Measurements from ENCODE around the gene PPFIBP1. TPM values are rescaled to one million over a fixed set of nuclear protein-coding genes. Genes with fewer than 3 reads are reported as not detected.

PPFIBP1 gene
- total RNA-seq, 2 donors from 2014 or later, result 98.5 to 213 TPM

DNA sequence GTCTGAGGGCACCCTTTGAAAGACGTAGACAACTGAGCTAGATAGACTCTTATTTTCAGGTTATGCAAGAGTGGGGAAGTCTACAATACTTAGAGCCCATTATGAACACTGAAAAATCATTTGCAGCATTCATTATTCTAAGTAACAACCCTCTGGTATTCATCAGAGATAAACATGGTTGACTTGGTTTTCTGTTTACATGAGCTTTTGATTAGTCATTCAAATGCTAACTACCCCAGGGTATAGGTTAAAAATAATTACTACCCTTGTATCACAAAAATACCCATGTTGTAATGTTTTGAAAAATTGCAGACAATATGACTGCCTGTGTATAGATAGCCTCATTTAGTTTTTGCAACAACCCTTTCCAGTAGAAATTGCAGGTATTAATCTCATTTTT is 78.5 kb downstream of the PPFIBP1 start:
- H3K27ac ChIP-seq (ENCODE audit: low read depth, low read length), result no peak overlapping the region
- no peak overlapping the region for H3K4me3 ChIP-seq (ENCODE audit: low read length)
- no peak overlapping the region for H3K9ac ChIP-seq (ENCODE audit: extremely low read depth, low read length, poor library complexity, severe bottlenecking)
- TF ChIP-seq, protein P1, sequence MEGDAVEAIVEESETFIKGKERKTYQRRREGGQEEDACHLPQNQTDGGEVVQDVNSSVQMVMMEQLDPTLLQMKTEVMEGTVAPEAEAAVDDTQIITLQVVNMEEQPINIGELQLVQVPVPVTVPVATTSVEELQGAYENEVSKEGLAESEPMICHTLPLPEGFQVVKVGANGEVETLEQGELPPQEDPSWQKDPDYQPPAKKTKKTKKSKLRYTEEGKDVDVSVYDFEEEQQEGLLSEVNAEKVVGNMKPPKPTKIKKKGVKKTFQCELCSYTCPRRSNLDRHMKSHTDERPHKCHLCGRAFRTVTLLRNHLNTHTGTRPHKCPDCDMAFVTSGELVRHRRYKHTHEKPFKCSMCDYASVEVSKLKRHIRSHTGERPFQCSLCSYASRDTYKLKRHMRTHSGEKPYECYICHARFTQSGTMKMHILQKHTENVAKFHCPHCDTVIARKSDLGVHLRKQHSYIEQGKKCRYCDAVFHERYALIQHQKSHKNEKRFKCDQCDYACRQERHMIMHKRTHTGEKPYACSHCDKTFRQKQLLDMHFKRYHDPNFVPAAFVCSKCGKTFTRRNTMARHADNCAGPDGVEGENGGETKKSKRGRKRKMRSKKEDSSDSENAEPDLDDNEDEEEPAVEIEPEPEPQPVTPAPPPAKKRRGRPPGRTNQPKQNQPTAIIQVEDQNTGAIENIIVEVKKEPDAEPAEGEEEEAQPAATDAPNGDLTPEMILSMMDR (conservative IDR thresholded peaks at IDR 0.05), result no peak
- Mint-ChIP-seq H3K36me3 (ENCODE audit: low read depth) (peaks cover 35% of the 10 kb centered on the region), H3K27ac (no peak overlapping the region), H3K4me3 (no peak overlapping the region), H3K4me1 (peaks cover 12% of the 10 kb centered on the region), H3K27me3 (ENCODE audit: insufficient read depth) (no peaks in the 10 kb centered on the region), H3K9me3 (peaks cover 27% of the 10 kb centered on the region)
- H3K36me3 ChIP-seq (ENCODE audit: control insufficient read depth, insufficient read depth, low read length), result peaks cover 8% of the 10 kb centered on the region
- DNase-seq, result no peak
- no peaks in the 10 kb centered on the region for H3K27me3 ChIP-seq (ENCODE audit: control insufficient read depth, insufficient read depth, low read length, poor library complexity, severe bottlenecking)
- no peaks in the 10 kb centered on the region for H3K4me1 ChIP-seq (ENCODE audit: control insufficient read depth, insufficient read depth, low read length)
- H3K9me3 ChIP-seq (ENCODE audit: control insufficient read depth, low read length), result peaks cover 33% of the 10 kb centered on the region
- WGBS, 2 experiments (ENCODE audit: insufficient coverage in 1 of 2, insufficient read length in 1 of 2), result 100% methylated on average over 1 of the region's 1 CpG; no CpG with 5 or more reads in 1 of the 2 experiments

DNA sequence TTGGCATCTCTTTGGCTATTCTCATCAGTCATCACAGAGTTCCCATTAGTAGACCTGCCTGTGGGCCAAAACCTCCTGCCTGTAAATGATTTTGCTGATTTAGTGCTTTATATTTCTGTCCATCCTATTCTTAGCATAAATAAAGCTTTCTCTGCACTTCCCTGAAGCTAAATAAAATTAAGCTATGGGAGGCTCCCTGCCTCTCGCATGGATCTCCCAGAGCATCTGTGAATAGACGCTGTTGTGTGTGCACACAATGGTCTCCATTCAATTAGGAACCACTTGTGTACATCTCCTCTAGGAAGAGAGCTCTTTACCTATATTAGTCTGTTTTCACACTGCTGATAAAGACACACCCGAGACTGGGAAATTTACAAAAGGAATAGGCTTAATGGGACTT is 80.4 kb downstream of the PPFIBP1 start:
- H3K9me3 ChIP-seq (ENCODE audit: control insufficient read depth, low read length), result peaks cover 22% of the 10 kb centered on the region
- Mint-ChIP-seq H3K4me1 (peaks cover 20% of the 10 kb centered on the region), H3K9me3 (peaks cover 15% of the 10 kb centered on the region), H3K27me3 (ENCODE audit: insufficient read depth) (no peaks in the 10 kb centered on the region), H3K27ac (no peak overlapping the region), H3K36me3 (ENCODE audit: low read depth) (peaks cover 25% of the 10 kb centered on the region), H3K4me3 (no peak overlapping the region)
- H3K4me1 ChIP-seq (ENCODE audit: control insufficient read depth, insufficient read depth, low read length), result no peaks in the 10 kb centered on the region
- no peaks in the 10 kb centered on the region for H3K27me3 ChIP-seq (ENCODE audit: control insufficient read depth, insufficient read depth, low read length, poor library complexity, severe bottlenecking)
- H3K4me3 ChIP-seq (ENCODE audit: low read length), result no peak overlapping the region
- TF ChIP-seq, protein P1 (conservative IDR thresholded peaks at IDR 0.05), result no peak
- H3K27ac ChIP-seq (ENCODE audit: low read depth, low read length), result no peak overlapping the region
- H3K9ac ChIP-seq (ENCODE audit: extremely low read depth, low read length, poor library complexity, severe bottlenecking), result no peak overlapping the region
- no peak for DNase-seq
- WGBS, 2 experiments (ENCODE audit: insufficient coverage in 1 of 2, insufficient read length in 1 of 2), result 92 to 97% methylated on average over 3 of the region's 3 CpGs
- peaks cover 3% of the 10 kb centered on the region for H3K36me3 ChIP-seq (ENCODE audit: control insufficient read depth, insufficient read depth, low read length)

DNA sequence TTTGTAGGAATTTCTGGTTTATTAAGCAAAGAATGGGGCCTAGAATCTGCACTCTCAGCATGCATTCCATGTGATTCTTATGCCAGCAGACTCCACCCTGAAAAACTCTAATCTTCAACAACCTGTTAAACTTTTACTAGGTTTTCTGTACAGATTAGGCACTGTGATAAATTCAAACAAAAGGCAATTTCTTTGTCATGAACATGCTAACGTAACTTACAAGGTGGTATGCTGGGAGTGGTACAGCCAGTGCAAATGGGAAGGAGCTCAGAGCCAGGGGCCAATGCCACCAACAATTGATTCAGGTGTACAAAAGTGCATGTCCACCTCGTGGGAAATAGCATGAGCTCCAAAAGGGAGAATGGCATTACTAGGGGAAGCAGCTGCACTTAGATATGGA is 83.0 kb downstream of the PPFIBP1 start:
- TF ChIP-seq, protein P1 (conservative IDR thresholded peaks at IDR 0.05), result no peak
- Mint-ChIP-seq H3K36me3 (ENCODE audit: low read depth) (peaks cover 27% of the 10 kb centered on the region), H3K27ac (no peak overlapping the region), H3K4me3 (no peak overlapping the region), H3K4me1 (peaks cover 25% of the 10 kb centered on the region), H3K27me3 (ENCODE audit: insufficient read depth) (no peaks in the 10 kb centered on the region), H3K9me3 (peaks cover 15% of the 10 kb centered on the region)
- Histone ChIP-seq H3K4me1 (ENCODE audit: control insufficient read depth, insufficient read depth, low read length) (no peaks in the 10 kb centered on the region), H3K36me3 (ENCODE audit: control insufficient read depth, insufficient read depth, low read length) (peaks cover 3% of the 10 kb centered on the region), H3K9me3 (ENCODE audit: control insufficient read depth, low read length) (peaks cover 22% of the 10 kb centered on the region), H3K27ac (ENCODE audit: low read depth, low read length) (no peak overlapping the region), H3K9ac (ENCODE audit: extremely low read depth, low read length, poor library complexity, severe bottlenecking) (no peak overlapping the region), H3K27me3 (ENCODE audit: control insufficient read depth, insufficient read depth, low read length, poor library complexity, severe bottlenecking) (no peaks in the 10 kb centered on the region), H3K4me3 (ENCODE audit: low read length) (no peak overlapping the region)
- DNase-seq, result no peak
- WGBS, 2 experiments (ENCODE audit: insufficient coverage in 1 of 2, insufficient read length in 1 of 2), result 72 to 83% methylated on average over 2 of the region's 2 CpGs
